ENCODE data around the gene GMEB2.
"Not testable (repeated sequence)": the region's sequence is repeated elsewhere in the genome, so short reads cannot be mapped to it uniquely, and the experiment has no call there.

GMEB2 gene

DNA sequence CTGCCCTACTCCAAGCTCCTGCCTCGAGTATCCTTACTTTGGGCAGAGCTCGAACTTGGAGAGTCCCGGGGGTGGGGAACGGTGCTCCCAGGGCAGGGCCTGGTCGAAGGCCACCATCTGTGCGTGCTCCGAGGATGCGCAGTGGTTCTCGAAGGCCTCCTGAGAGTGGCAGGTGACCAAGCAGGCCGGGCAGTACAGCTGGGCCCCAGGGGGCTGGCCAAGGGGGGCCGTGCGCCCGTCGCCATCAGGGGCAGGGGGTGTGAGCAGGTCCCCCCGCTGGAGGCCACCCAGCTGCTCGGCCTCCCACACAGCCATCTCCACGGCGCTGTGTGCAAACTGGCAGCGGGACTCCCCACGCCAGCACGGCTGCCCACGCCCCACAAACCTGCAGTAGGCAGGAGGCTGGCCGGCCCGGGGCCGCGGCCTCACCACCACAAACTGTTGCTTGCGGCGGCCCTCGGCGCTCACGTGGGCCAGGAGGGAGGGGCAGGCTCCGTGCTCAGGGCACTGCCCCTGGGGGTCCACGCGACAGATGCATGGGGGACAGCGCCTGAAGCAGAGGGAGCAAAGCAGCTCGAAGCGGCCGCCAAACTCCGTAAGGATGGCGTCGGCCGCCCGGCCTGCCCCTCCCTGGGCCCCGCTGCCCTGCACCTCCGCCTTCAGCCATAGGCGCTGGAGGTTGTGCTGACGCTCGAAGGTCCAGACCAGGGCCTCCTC is 54.7 kb downstream of the GMEB2 start:
- no peak for DNase-seq (ENCODE audit: low read depth in 2 of 2)

DNA sequence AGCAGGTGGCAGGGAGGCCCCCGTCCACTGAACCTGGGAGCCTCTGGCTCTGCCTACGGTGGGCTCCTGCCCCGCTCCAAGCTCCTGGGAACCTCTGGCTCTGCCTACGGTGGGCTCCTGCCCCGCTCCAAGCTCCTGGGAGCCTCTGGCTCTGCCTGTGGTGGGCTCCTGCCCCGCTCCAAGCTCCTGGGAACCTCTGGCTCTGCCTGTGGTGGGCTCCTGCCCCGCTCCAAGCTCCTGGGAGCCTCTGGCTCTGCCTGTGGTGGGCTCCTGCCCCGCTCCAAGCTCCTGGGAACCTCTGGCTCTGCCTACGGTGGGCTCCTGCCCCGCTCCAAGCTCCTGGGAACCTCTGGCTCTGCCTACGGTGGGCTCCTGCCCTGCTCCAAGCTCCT is 55.8 kb downstream of the GMEB2 start:
- not testable (repeated sequence) for DNase-seq (ENCODE audit: low read depth in 2 of 2)

DNA sequence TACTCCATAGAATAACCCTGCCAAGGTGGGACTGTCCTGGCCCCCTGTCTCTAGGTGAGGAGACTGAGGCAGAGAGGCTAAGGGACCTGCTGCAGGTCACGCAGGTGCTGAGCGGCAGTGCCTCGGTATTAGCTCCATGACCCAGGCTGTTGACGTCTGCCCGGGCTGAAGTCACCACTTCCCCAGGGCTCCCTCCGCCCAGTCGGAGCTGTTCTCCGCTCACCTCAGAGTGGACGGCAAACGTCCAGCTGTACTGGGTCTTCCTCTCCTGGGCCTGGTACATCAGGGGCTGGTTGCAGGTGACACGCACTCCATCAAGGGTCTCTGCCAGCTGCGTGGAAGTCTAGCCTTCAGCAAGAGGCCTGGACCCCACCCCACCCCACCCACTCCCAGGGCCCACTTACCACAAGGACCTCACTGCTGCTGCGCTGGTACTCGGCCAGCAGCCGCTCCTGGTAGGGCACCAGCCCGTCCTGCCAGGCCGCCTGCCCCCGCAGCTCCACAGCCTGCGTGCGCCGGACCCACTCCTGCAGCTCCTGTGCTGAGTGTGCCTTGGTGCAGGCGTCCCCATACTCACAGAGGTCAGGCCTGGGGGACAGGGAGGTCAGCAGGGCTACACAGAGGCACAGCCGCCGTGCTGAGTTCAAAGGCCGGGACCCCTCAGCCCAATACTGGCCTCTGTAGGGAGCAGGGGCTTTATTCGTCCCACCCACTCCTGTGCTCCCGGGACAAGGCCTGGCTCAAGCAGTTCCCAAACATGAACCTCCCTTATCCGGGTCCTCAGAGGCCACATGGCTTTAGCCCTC is 56.4 kb downstream of the GMEB2 start:
- no peak for DNase-seq (ENCODE audit: low read depth in 2 of 2)

- DNase-seq (ENCODE audit: low read depth in 2 of 2) = no peak
These were observed 57.6 kb downstream of the GMEB2 start for GRCh38 chr20:63568986-63569949.

- DNase-seq (ENCODE audit: low read depth in 2 of 2) = no peak
These were observed 58.5 kb downstream of the GMEB2 start for GRCh38 chr20:63568170-63568981.

DNA sequence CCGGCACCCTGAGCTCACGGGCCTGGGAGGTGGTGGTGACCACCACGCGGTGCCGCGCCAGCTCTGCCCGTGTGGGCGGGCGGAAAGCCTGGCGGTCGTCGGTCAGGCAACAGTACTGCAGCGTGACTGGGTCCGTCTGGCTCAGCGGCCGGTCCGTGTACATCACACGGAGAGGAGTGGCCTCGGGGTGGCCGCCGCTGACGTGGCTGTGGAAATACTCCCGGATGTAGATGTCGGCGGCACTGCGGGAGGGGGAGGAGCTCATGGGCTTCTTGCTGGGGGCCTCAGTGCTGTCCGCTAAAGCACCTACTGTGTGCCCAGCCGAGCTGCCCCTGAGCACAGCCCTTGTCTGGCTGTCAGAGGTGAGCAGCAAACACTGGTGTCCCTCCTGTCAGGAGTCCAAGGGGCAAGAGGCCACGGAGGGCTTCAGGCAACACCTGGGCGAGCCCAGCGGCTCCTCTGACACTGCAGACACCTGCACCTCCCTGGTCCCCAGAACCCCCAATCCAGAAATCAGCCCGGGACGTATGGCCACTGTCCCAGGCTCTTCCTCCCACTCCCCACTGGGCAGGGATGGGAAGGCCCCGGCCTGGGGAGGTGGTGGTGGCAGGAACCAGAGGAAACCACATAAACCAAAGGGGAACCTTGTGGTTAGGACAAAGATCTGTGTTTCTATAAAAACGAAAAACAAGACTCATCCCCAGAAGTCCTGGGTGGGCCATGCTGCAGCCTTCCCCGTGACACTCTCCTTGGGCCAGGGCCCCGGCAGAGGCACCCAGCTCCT is 59.3 kb downstream of the GMEB2 start:
- peak in 1 of 2 donors; percentile 42 for DNase-seq (ENCODE audit: low read depth in 2 of 2)

DNA sequence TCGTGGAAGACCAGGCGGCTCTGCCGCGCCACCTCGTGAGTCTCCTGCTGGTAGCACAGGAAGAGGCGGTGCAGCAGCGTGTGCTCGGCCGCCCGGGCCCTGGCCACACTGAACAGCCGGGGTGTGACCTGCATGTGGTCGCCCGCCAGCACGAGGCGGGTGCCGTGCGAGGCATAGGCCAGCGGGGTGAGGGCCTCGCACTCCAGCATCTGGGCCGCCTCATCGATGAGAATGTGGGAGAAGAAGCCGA is 59.8 kb downstream of the GMEB2 start:
- no peak for DNase-seq (ENCODE audit: low read depth in 2 of 2)

GRCh38 chr20:63566395-63567135 is 60.3 kb downstream of the GMEB2 start:
- no peak for DNase-seq (ENCODE audit: low read depth in 2 of 2)

- no peak for DNase-seq (ENCODE audit: low read depth in 2 of 2)
These were observed 61.1 kb downstream of the GMEB2 start for GRCh38 chr20:63565699-63566335.

DNA sequence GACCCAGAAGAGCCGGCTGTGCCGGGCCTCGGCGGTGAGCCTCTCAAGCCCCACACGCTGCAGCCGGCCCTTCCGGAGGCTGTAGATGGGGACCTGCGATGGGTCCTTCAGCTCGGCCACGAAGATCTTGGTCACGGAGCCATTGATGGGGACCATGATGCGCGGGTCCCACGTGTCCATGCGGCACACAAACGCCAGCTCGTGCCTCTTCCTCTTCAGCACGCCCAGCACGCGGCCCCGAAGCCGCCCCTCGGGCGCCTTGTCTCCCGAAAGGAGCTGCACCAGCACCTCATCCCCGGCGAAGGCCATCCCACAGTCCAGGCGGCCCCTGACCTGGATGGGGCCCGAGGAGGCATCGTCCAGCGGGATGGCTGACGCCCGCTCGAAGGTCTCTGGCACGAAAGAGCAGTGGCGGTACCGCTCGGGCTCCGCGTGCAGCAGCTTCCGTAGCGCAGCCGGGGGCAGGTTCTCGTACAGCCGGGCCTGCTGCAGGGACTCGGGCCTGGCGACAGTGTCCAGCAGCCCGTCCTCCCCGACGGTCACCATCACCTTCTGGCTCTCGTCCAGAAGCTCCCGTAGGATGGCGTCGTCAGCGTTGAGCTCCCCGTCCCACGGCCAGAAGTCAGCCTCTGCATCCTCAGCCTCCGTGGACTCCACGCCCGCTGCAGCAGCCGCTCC is 61.7 kb downstream of the GMEB2 start:
- DNase-seq (ENCODE audit: low read depth in 2 of 2) = no peak

GRCh38 chr20:63564036-63564810 is 62.7 kb downstream of the GMEB2 start:
- no peak for DNase-seq (ENCODE audit: low read depth in 2 of 2)

- DNase-seq (ENCODE audit: low read depth in 2 of 2) = no peak
These were observed 63.5 kb downstream of the GMEB2 start for GRCh38 chr20:63563225-63563935.

GRCh38 chr20:63562461-63563224 is 64.3 kb downstream of the GMEB2 start:
- no peak for DNase-seq (ENCODE audit: low read depth in 2 of 2)

GRCh38 chr20:63561624-63562396 is 65.1 kb downstream of the GMEB2 start:
- DNase-seq (ENCODE audit: low read depth in 2 of 2) = no peak

DNA sequence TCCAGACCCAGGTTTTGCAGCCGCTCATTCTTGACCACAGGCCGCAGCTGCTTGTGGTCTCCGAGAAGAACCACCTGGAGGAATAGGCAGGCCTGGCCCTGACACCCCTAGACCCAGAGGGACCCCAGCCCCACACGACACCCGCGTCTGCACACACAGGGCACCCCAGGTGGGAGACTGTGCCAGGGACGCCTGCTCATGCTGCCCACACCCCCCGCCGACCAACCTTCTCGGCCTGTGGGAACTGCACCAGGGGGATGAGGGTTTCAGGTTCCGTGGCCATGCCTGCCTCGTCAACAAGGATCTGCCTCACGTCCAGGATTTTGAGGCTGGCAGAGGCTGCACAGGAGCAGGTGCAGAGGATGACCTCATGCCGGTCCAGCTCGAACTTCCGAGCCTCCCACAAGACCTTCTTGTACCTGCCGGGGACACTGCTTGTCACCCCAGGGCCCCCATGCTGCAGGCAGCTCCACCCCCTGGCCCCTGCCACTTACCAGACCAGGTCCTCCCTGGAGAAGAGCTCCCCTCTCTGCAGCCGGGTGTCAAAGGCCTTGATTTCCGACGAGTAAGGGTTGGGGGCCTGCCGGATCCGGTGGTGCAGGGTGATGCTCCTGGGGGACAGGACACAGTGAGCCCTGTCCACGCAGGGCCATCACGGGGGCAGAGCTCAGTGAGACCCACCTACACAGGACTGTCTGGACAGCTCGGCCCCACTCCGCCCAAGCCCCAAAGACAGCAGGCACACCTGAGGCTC is 65.9 kb downstream of the GMEB2 start:
- DNase-seq (ENCODE audit: low read depth in 2 of 2) = no peak

Measured in stimulated activated CD8-positive, alpha-beta memory T cell treated with anti-CD3 and anti-CD28 coated beads, Interleukin-15, amount 100 ng/mL, for 4 hours (primary cell).